ENCODE results near the gene FRA10AC1.

GRCh38 chr10:93666030-93666429 is 36.4 kb downstream of the FRA10AC1 start:
- no peak for TF ChIP-seq CTCF (IDR thresholded peaks at IDR 0.05)
- no peak for TF ChIP-seq POLR2A (IDR thresholded peaks at IDR 0.05)
- TF ChIP-seq EP300 (IDR thresholded peaks at IDR 0.05): no peak

Data from tibial nerve (tissue), 4 donors.